Adrenal gland (tissue), 5 donors: ENCODE data around the gene PRPF8.

Experiments
- CTCF ChIP-seq, 6 experiments: fragments of 450-650 bp in 4 of 6; fragments of 200-600 bp in 2 of 6; sonication (generic) in 1 of 6; IDR thresholded peaks; 1 replicate in 5 of 6; 2 replicates in 1 of 6; pipeline versions ENCODE4 v1.5.1 to v1.8.0; 2016 to 2021; ENCODE audit warnings: antibody characterized with exemption in 6 of 6, mild to moderate bottlenecking in 2 of 6, moderate library complexity in 1 of 6
- POLR2A ChIP-seq, 2 donors: fragments of 450-650 bp; IDR thresholded peaks; one replicate each; pipeline ENCODE4 v1.6.1; 2017; ENCODE audit warnings: antibody characterized with exemption in 2 of 2, mild to moderate bottlenecking in 2 of 2, moderate library complexity in 1 of 2
- donor health status: DM: no; HTN: no; CAD: no.

DNA sequence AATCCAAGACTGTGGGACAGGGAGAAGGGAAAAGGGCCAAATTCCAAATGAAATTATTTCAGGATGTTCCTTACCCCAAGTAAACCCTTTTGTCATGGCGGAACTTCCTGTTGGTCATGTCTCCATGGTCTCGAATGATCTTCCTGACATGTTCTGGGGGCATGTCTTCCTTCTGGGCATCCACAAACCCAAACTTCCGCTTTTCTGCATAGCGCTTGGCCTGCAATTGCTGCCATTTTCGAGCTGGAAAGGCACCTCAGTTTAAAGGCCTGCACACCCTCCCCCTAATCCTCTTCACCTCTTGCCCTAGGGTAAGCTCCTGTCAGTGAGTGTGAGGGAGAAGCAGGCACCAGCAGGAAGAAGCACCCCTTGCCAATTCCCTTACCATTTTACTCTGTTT, 1.2 kb downstream of the PRPF8 start:
- TF ChIP-seq CTCF (IDR thresholded peaks at IDR 0.05) (no peak), POLR2A (IDR thresholded peaks at IDR 0.05) (no peak)
